Gastroesophageal sphincter (tissue), 4 donors: ENCODE measurements around the gene PLIN1. TPM values are rescaled to one million over a fixed set of nuclear protein-coding genes. Genes with fewer than 3 reads are reported as not detected.
A peak's percentile ranks its signal among the peaks of the same experiment; 100 is the strongest.

ENCODE experiments used
- ATAC-seq: fragments of 150-250 bp; one replicate; pipeline ENCODE4 v1.9.1; 2016; ENCODE audit warnings: mild to moderate bottlenecking, moderate library complexity
- H3K27ac ChIP-seq, 4 donors: fragments of 200-600 bp; sonication (generic) in 3 of 4; 1 replicate in 3 of 4; 2 replicates in 1 of 4; pipeline ENCODE4 v1.5.1; 2016 to 2019
- H3K27me3 ChIP-seq: fragments of 200-600 bp; sonication (generic); one replicate; pipeline ENCODE4 v1.5.1; 2019
- H3K36me3 ChIP-seq, 2 donors: fragments of 200-600 bp; sonication (generic); one replicate each; pipeline ENCODE4 v1.5.1; 2019; ENCODE audit warnings: control low read depth in 1 of 2
- H3K4me1 ChIP-seq, 3 donors: fragments of 200-600 bp; sonication (generic); 1 replicate in 2 of 3; 2 replicates in 1 of 3; pipeline ENCODE4 v1.5.1; 2016 to 2019; ENCODE audit warnings: control low read depth in 2 of 3
- H3K4me3 ChIP-seq, 2 donors: fragments of 200-600 bp; sonication (generic); one replicate each; pipeline ENCODE4 v1.5.1; 2019; ENCODE audit warnings: mild to moderate bottlenecking in 1 of 2, moderate library complexity in 1 of 2
- H3K9me3 ChIP-seq, 3 donors: fragments of 200-600 bp; sonication (generic); one replicate each; pipeline ENCODE4 v1.5.1; 2017 to 2019; ENCODE audit warnings: control low read depth in 2 of 3
- EP300 ChIP-seq: sonication (generic); formaldehyde crosslinking; IDR thresholded peaks from one replicate; pipeline ENCODE4 v1.6.1; 2017; ENCODE audit warnings: antibody characterized with exemption, mild to moderate bottlenecking
- POLR2A ChIP-seq, 2 donors: fragments of 450-650 bp; IDR thresholded peaks; one replicate each; pipeline ENCODE4 v1.6.1; 2017; ENCODE audit warnings: antibody characterized with exemption in 2 of 2, mild to moderate bottlenecking in 2 of 2, moderate library complexity in 1 of 2
- POLR2AphosphoS5 ChIP-seq: sonication (generic); formaldehyde crosslinking; IDR thresholded peaks from one replicate; pipeline ENCODE4 v1.6.1; 2017; ENCODE audit warnings: antibody characterized with exemption
- WGBS, 2 donors: methylation state at CpG; one replicate each; pipeline ENCODE4 v1.1.5; 2018; ENCODE audit warnings: low coverage in 1 of 2; 5-methylcytosine and 5-hydroxymethylcytosine counted together
- total RNA-seq, 4 donors: library from RNA; depleted of rRNA; stranded (reverse); fragments of >200 nt; gene quantifications; one replicate each; pipeline ENCODE4 v1.1.0, GENCODE V29; 2016
- TF ChIP-seq, protein P1 (sequence below), 4 experiments: fragments of 200-600 bp in 2 of 4; fragments of 450-650 bp in 2 of 4; sonication (generic) in 1 of 4; IDR thresholded peaks; one replicate each; pipeline ENCODE4 v1.5.1; 2017 to 2019; ENCODE audit warnings: antibody characterized with exemption in 4 of 4, mild to moderate bottlenecking in 2 of 4, moderate library complexity in 2 of 4

Gene PLIN1
- total RNA-seq, 4 donors from 2014 or later: 1.2 to 22.2 (median 2.5) TPM

DNA sequence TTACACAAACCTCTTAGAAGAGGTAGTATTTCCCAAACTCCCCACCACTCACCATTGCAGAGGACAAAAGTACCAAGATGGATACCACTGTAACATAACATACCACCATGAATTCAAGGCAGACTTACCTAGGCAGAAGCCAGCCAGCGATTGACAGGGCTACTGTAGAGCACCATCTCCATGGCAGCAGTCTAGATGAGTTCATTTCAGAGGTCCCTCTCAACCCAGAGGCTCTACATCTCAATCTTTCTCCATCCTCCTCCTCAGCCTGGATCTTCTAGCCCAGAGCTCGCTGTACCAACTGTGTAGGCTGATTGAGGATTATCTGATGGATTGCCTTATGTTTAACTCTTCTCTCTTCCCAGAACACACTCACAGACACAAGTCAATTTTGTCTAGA lies 2.0 kb upstream of the PLIN1 start:
- Histone ChIP-seq H3K27me3 (no peaks in the 10 kb centered on the region), H3K4me1 (peaks cover 11 to 37% (median 14%) of the 10 kb centered on the region in 3 donors), H3K27ac (peak overlapping the region; percentile 64 to 86 (median 80)), H3K4me3 (no peak overlapping the region), H3K36me3 (peaks cover 0 to 34% of the 10 kb centered on the region in 2 donors), H3K9me3 (no peaks in the 10 kb centered on the region)
- 89 to 92% methylated on average over 2 of the region's 2 CpGs for WGBS, 2 donors
- TF ChIP-seq POLR2AphosphoS5 (no peak), POLR2A (IDR thresholded peaks at IDR 0.05) (no peak), EP300 (no peak)
- TF ChIP-seq, protein P1, sequence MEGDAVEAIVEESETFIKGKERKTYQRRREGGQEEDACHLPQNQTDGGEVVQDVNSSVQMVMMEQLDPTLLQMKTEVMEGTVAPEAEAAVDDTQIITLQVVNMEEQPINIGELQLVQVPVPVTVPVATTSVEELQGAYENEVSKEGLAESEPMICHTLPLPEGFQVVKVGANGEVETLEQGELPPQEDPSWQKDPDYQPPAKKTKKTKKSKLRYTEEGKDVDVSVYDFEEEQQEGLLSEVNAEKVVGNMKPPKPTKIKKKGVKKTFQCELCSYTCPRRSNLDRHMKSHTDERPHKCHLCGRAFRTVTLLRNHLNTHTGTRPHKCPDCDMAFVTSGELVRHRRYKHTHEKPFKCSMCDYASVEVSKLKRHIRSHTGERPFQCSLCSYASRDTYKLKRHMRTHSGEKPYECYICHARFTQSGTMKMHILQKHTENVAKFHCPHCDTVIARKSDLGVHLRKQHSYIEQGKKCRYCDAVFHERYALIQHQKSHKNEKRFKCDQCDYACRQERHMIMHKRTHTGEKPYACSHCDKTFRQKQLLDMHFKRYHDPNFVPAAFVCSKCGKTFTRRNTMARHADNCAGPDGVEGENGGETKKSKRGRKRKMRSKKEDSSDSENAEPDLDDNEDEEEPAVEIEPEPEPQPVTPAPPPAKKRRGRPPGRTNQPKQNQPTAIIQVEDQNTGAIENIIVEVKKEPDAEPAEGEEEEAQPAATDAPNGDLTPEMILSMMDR (IDR thresholded peaks at IDR 0.05): no peak
- ATAC-seq: no peak

DNA sequence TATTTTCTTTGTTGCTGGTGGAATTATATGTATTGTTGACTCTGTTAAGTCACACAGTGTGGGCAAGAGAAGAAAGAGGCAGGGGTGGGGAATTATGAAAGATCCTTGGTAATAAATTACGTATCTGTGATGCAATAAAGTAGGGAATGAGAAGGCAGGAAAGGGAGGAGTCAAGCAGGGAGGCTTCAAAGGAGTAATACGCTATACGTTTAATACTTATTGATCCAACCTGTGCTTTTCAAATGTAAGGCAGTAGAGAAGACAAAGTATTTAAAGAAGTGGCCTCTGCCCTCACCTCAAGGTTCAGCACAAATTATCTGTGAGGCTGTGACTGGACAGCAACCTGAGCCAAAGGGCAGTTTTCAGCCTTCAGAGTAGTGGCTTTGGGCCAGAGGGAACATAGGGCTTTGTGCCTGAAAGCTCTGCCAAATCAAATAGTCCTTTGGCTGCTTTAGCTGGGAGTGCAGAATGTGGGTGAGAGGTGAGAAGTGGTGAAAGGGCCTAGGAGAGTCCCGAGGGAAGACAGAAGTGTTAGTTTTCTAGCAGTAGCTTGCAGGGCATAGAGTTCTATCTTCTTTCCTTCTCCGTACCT lies 1.2 kb upstream of the PLIN1 start:
- Histone ChIP-seq H3K9me3 (no peaks in the 10 kb centered on the region), H3K27me3 (no peaks in the 10 kb centered on the region), H3K4me3 (no peak overlapping the region), H3K4me1 (peaks cover 11 to 31% (median 14%) of the 10 kb centered on the region in 3 donors), H3K27ac (peak overlapping the region; percentile 70 to 86 (median 80)), H3K36me3 (peaks cover 0 to 27% of the 10 kb centered on the region in 2 donors)
- peak; percentile 88 for TF ChIP-seq POLR2AphosphoS5
- TF ChIP-seq POLR2A (IDR thresholded peaks at IDR 0.05): no peak
- WGBS, 2 donors: 32 to 46% methylated on average over 4 to 5 of the region's 5 CpGs
- peak; percentile 98 for ATAC-seq

DNA sequence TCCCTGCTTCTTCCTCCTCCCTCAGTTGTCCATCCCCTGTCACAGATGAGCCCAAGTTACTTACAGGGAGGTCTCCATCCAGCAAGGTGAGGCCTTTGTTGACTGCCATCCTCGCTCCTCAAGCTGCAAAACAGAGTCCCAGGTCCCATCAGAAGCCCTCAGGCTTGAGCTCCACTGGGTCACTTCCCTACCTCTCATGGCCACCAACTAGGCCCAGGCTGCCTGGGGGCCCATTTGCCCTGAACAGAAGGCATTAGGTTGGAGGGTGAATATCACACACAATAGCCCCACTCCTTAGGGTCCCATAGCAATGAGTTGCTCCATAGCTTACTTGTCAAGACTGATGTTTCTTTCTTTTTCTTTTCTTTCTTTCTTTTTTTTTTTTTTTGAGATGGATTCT lies 1.8 kb downstream of the PLIN1 start:
- Histone ChIP-seq H3K27me3 (no peaks in the 10 kb centered on the region), H3K36me3 (no peaks in the 10 kb centered on the region), H3K4me1 (peaks cover 14 to 41% (median 14%) of the 10 kb centered on the region in 3 donors), H3K4me3 (no peak overlapping the region), H3K9me3 (no peaks in the 10 kb centered on the region), H3K27ac (no peak overlapping the region)
- ATAC-seq: no peak
- TF ChIP-seq POLR2AphosphoS5 (no peak), POLR2A (IDR thresholded peaks at IDR 0.05) (no peak), EP300 (no peak)
- TF ChIP-seq, protein P1 (IDR thresholded peaks at IDR 0.05): no peak
- WGBS, 2 donors: no CpG with 5 or more reads among the region's 1 CpG

DNA sequence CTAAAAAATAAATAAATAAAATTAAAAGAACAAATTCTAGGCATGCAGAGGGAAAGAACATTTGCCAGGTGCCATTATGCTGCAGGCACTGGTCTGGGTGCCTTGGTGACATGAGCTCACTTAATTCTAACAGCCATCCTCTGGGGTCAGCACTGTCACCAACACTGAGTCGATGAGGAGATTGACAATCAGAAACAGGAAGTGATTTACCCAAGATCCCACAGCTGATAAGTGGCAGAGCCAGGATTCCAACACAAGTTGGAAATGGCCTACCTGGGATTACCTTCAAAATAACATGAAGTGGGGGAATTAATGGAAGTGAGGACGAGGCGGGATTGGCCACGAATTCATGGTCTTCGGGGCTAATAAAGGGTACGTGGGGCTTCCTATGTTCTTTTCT lies 3.6 kb downstream of the PLIN1 start:
- 76 to 81% methylated on average over 3 to 6 of the region's 6 CpGs for WGBS, 2 donors
- Histone ChIP-seq H3K27me3 (no peaks in the 10 kb centered on the region), H3K36me3 (no peaks in the 10 kb centered on the region), H3K4me1 (peaks cover 4 to 34% (median 13%) of the 10 kb centered on the region in 3 donors), H3K27ac (no peak overlapping the region), H3K9me3 (no peaks in the 10 kb centered on the region), H3K4me3 (no peak overlapping the region)
- ATAC-seq: no peak
- TF ChIP-seq POLR2AphosphoS5 (no peak), EP300 (no peak), POLR2A (IDR thresholded peaks at IDR 0.05) (no peak)
- TF ChIP-seq, protein P1 (IDR thresholded peaks at IDR 0.05): no peak

DNA sequence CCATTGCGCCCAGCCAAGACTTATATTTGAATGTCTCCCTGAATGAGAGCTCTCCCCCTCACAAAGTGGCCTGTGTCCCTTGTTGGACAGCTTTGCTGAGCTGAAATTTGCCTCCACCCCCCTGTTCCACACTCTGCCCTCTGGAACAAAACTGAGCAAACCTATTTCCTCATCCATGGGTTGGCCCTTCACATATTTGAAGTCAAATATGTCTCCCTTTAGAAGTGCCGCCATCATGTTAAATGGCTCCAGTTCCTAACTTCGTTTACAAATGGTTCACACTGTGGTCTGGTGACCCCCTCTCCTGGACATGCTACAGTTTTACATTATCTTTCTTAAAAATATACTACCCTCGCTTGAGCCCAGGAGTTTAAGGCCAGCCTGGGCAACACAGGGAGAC lies 4.6 kb downstream of the PLIN1 start:
- Histone ChIP-seq H3K4me3 (no peak overlapping the region), H3K36me3 (no peaks in the 10 kb centered on the region), H3K27me3 (no peaks in the 10 kb centered on the region), H3K27ac (no peak overlapping the region), H3K9me3 (no peaks in the 10 kb centered on the region), H3K4me1 (peaks cover 0 to 23% (median 7%) of the 10 kb centered on the region in 3 donors)
- WGBS, 2 donors: 51 to 79% methylated on average over 3 of the region's 4 CpGs
- TF ChIP-seq POLR2AphosphoS5: no peak
- TF ChIP-seq, protein P1 (IDR thresholded peaks at IDR 0.05): no peak
- TF ChIP-seq EP300: no peak
- no peak for TF ChIP-seq POLR2A (IDR thresholded peaks at IDR 0.05)
- no peak for ATAC-seq
